Measurements from ENCODE around the gene TSSK2. TPM values are rescaled to one million over a fixed set of nuclear protein-coding genes. Genes with fewer than 3 reads are reported as not detected.

The TSSK2 gene
- total and polyA plus RNA-seq, 2 of the 8 experiments (the other 6 are each of a cell fraction or from before 2014, with no cell fraction given): not detected

DNA sequence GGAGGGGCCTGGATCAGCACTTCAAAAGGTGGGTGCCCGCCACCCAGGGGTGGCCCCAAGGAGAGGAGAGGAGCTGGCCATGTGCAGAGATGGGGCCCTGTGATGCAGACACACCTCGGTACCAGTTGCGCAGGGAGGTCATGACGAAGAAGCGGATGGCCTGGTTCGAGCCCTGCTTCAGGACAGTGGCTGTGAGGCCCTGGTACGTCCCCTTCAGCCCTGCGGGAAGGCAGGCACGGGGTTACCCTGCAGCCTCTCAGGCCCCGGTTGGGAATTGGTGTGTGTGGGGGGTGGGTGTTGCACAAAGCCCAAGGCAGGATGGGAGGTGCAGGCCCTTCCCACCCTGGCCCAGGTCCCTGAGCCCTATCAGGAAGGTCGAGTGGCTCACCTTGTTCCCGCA lies 45.6 kb downstream of the TSSK2 start (continued):
- TF ChIP-seq, protein P1, sequence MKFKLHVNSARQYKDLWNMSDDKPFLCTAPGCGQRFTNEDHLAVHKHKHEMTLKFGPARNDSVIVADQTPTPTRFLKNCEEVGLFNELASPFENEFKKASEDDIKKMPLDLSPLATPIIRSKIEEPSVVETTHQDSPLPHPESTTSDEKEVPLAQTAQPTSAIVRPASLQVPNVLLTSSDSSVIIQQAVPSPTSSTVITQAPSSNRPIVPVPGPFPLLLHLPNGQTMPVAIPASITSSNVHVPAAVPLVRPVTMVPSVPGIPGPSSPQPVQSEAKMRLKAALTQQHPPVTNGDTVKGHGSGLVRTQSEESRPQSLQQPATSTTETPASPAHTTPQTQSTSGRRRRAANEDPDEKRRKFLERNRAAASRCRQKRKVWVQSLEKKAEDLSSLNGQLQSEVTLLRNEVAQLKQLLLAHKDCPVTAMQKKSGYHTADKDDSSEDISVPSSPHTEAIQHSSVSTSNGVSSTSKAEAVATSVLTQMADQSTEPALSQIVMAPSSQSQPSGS (IDR thresholded peaks at IDR 0.05; ENCODE audit: low read length): no peak

All from H1 (cell line).